Peyer's patch (tissue), 4 donors: Measurements from ENCODE around the gene ZBTB3.

Source experiments
- POLR2A ChIP-seq, 2 donors: fragments of 450-650 bp; IDR thresholded peaks; one replicate each; pipeline ENCODE4 v1.5.1; 2017; ENCODE audit warnings: antibody characterized with exemption in 2 of 2, mild to moderate bottlenecking in 2 of 2, moderate library complexity in 2 of 2
- TF ChIP-seq, protein P1 (sequence below), 6 experiments: fragments of 450-650 bp in 4 of 6; fragments of 200-600 bp in 2 of 6; sonication (generic) in 1 of 6; IDR thresholded peaks; one replicate each; pipeline ENCODE4 v1.5.1; 2017 to 2019; ENCODE audit warnings: antibody characterized with exemption in 6 of 6, mild to moderate bottlenecking in 3 of 6, moderate library complexity in 1 of 6

DNA sequence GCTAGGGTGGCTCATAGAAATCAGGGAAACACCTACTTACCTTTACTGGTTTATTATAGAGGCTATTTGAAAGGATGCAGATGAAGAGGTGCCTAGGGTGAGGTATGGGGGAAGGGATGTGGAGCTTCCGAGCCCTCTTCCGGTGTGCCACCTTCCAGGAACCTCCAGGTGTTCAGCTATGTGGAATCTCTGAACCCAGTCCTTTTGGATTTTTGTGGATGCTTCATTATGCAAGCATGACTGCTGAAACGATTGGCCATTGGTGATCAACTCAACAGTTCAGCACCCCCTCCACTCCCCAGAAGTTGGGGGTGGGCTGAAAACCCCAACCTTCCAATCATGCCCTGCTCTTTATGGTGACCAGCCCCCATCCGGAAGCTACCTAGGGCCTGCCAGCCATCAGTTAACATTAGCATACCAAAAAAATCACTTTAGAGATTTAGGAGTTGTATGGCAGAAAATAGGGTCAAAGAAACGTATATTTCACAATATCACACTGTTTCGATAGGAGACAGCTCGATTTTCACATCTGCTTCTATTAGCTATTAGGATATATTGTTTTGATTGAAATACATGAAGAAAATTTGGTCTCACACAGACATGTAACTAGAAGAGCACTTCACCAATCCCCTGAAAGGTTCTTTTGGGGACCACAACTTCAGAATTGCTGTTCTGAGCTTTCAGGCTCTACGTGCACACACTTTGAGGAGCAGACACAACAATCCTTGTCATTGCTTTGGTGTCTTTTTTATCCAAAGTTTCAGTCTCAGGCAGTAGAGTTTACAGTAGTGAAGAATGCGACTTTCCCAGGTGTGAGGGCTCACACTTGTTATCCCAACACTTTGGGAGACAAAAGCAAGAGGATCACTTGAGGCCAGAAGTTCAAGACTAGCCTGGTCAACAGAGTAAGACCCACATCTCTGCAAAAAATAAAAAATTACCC is 4.2 kb upstream of the ZBTB3 start:
- TF ChIP-seq POLR2A (IDR thresholded peaks at IDR 0.05): no peak
- TF ChIP-seq, protein P1, sequence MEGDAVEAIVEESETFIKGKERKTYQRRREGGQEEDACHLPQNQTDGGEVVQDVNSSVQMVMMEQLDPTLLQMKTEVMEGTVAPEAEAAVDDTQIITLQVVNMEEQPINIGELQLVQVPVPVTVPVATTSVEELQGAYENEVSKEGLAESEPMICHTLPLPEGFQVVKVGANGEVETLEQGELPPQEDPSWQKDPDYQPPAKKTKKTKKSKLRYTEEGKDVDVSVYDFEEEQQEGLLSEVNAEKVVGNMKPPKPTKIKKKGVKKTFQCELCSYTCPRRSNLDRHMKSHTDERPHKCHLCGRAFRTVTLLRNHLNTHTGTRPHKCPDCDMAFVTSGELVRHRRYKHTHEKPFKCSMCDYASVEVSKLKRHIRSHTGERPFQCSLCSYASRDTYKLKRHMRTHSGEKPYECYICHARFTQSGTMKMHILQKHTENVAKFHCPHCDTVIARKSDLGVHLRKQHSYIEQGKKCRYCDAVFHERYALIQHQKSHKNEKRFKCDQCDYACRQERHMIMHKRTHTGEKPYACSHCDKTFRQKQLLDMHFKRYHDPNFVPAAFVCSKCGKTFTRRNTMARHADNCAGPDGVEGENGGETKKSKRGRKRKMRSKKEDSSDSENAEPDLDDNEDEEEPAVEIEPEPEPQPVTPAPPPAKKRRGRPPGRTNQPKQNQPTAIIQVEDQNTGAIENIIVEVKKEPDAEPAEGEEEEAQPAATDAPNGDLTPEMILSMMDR (IDR thresholded peaks at IDR 0.05): no peak
